Suprapubic skin (tissue), 4 donors: ENCODE results near the gene CACNA1E.

ENCODE experiments used
- CTCF ChIP-seq, 2 donors: fragments of 200-600 bp in 1 of 2; fragments of 450-650 bp in 1 of 2; sonication (generic) in 1 of 2; IDR thresholded peaks; one replicate each; pipeline ENCODE4 v1.5.1; 2016 to 2019; ENCODE audit warnings: antibody characterized with exemption in 2 of 2, mild to moderate bottlenecking in 1 of 2, moderate library complexity in 1 of 2
- EP300 ChIP-seq: sonication (generic); formaldehyde crosslinking; IDR thresholded peaks from one replicate; pipeline ENCODE4 v1.6.1; 2017; ENCODE audit warnings: antibody characterized with exemption
- POLR2A ChIP-seq, 2 donors: fragments of 450-650 bp; IDR thresholded peaks; one replicate each; pipeline ENCODE4 v1.6.1; 2017; ENCODE audit warnings: antibody characterized with exemption in 2 of 2, mild to moderate bottlenecking in 2 of 2, moderate library complexity in 2 of 2
- POLR2AphosphoS5 ChIP-seq, 3 donors: sonication (generic); formaldehyde crosslinking; IDR thresholded peaks; one replicate each; pipeline ENCODE4 v1.6.1; 2017; ENCODE audit warnings: antibody characterized with exemption in 3 of 3

GRCh38 chr1:181675091-181675917 is 192.0 kb downstream of the CACNA1E start:
- TF ChIP-seq POLR2A (IDR thresholded peaks at IDR 0.05), result no peak
- no peak for TF ChIP-seq CTCF (IDR thresholded peaks at IDR 0.05)
- no peak for TF ChIP-seq POLR2AphosphoS5 (IDR thresholded peaks at IDR 0.05)
- TF ChIP-seq EP300, result no peak
